ENCODE data around the gene KRT17. TPM values are rescaled to one million over a fixed set of nuclear protein-coding genes. Genes with fewer than 3 reads are reported as not detected.
"Not testable (repeated sequence)": the region's sequence is repeated elsewhere in the genome, so short reads cannot be mapped to it uniquely, and the experiment has no call there.

Gene KRT17
- total and polyA plus RNA-seq, 2 donors (not counting 1 experiment from before 2014, with no cell fraction given), result 0.50 to 0.89 TPM

DNA sequence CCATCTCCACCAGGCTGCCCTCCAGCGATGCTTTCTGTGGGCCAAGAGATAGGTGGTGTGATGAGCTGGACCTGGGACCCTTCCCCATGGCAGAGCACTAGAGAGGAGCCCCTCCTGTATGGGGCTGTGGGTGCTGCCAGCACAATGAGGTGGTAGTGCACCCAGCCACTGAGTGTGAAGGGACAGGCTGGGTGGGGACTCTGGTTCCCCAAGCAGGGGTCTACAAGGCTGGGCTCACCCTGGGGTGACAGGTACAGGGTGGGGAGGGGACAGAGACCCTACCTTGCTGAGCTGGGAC is 3.6 kb upstream of the KRT17 start:
- H3K9ac ChIP-seq (ENCODE audit: insufficient read depth, low read length); H4K20me1 ChIP-seq (ENCODE audit: control insufficient read depth, extremely low read depth, insufficient read depth, low read length); H3K79me2 ChIP-seq (ENCODE audit: control insufficient read depth, insufficient read depth, low read length); H3K4me2 ChIP-seq (ENCODE audit: extremely low read depth, insufficient read depth, low read length); H3K27ac ChIP-seq (ENCODE audit: insufficient read depth, low read length); H3K27me3 ChIP-seq (ENCODE audit: control insufficient read depth, insufficient read depth, low read length); DNase-seq (ENCODE audit: low read depth in 2 of 2); H3K36me3 ChIP-seq (ENCODE audit: control insufficient read depth, insufficient read depth, low read length); H3K4me3 ChIP-seq (replicated peaks in 1 of 4; ENCODE audit: control extremely low read depth in 1 of 4, insufficient read depth in 1 of 4, low read depth in 3 of 4, low read length in 4 of 4); H2AFZ ChIP-seq (ENCODE audit: low read length); H3K9me3 ChIP-seq (ENCODE audit: control insufficient read depth, insufficient read depth, low read depth, low read length); H3K4me1 ChIP-seq (ENCODE audit: control insufficient read depth, extremely low read depth, insufficient read depth, low read length): not testable (repeated sequence)

DNA sequence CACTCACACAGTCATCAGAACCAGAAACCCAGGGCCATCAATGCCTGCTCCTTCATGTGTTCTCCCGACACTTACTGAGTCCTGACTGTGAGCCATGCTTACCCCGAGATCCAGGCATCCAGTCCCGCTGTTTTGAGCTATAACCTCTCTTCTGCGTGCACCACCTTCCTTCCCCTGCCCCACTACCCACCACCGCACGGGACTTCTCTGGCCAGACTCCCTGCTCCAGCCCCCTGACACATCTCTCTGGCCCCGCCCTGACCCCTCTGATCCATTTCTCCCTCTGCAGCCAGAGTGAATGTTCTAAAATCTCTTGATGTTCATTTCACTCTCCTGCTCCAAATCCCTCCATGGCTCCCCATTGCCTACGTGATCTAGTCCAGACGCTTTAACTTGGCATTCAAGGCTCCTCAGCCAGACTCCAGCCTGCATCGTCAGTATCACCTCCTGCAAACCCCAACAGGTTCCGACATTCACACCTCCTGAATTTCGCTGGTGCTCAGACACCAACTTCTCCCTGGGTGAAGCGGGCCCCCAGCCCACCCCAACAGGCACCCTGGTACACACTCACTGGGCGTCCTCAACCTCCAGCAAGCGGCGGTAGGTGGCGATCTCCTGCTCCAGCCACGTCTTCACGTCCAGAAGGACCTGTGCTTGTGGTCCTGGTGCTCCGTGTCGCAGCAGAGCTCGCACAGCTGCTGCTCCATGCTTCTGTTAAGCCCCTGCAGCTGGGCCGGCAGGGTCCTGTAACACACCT is 3.1 kb upstream of the KRT17 start:
- TF ChIP-seq, protein P1, sequence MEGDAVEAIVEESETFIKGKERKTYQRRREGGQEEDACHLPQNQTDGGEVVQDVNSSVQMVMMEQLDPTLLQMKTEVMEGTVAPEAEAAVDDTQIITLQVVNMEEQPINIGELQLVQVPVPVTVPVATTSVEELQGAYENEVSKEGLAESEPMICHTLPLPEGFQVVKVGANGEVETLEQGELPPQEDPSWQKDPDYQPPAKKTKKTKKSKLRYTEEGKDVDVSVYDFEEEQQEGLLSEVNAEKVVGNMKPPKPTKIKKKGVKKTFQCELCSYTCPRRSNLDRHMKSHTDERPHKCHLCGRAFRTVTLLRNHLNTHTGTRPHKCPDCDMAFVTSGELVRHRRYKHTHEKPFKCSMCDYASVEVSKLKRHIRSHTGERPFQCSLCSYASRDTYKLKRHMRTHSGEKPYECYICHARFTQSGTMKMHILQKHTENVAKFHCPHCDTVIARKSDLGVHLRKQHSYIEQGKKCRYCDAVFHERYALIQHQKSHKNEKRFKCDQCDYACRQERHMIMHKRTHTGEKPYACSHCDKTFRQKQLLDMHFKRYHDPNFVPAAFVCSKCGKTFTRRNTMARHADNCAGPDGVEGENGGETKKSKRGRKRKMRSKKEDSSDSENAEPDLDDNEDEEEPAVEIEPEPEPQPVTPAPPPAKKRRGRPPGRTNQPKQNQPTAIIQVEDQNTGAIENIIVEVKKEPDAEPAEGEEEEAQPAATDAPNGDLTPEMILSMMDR (conservative IDR thresholded peaks at IDR 0.05 in 1 of 2, IDR thresholded peaks at IDR 0.05 in 1 of 2; ENCODE audit: low read depth in 1 of 2, low read length in 2 of 2), result no peak
- TF ChIP-seq EZH2 (IDR thresholded peaks at IDR 0.05; ENCODE audit: low read length, missing control alignments), result no peak
- Histone ChIP-seq H4K20me1 (ENCODE audit: control insufficient read depth, extremely low read depth, insufficient read depth, low read length) (no peaks in the 10 kb centered on the region), H3K4me3 (replicated peaks in 1 of 4; ENCODE audit: control extremely low read depth in 1 of 4, insufficient read depth in 1 of 4, low read depth in 3 of 4, low read length in 4 of 4) (no peak overlapping the region), H3K4me2 (ENCODE audit: extremely low read depth, insufficient read depth, low read length) (no peak overlapping the region), H3K4me1 (ENCODE audit: control insufficient read depth, extremely low read depth, insufficient read depth, low read length) (no peaks in the 10 kb centered on the region), H3K9me3 (ENCODE audit: control insufficient read depth, insufficient read depth, low read depth, low read length) (no peaks in the 10 kb centered on the region), H2AFZ (ENCODE audit: low read length) (no peak overlapping the region), H3K36me3 (ENCODE audit: control insufficient read depth, insufficient read depth, low read length) (no peaks in the 10 kb centered on the region), H3K27ac (ENCODE audit: insufficient read depth, low read length) (no peak overlapping the region), H3K79me2 (ENCODE audit: control insufficient read depth, insufficient read depth, low read length) (no peaks in the 10 kb centered on the region), H3K27me3 (ENCODE audit: control insufficient read depth, insufficient read depth, low read length) (peaks cover 5% of the 10 kb centered on the region), H3K9ac (ENCODE audit: insufficient read depth, low read length) (no peak overlapping the region)
- no peak for DNase-seq (ENCODE audit: low read depth in 2 of 2)

DNA sequence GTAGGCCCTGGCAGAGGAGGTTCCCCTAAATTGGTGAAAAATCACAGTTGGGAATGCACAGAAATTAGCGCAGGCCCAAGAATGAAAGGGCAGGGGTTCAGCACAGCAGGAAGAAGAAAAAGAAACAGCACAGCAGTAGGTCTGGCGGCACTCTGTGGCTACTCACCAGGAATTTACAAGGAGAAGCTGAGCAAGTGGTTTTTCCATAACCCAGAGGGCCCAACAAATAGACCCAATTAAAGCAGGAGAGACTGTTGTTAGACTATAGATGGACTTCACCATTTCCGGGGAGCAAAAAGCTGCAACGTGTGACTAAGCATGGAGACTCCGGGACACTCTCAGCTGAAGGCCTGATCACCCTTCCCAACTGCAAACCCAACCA is 2.5 kb upstream of the KRT17 start:
- H3K27me3 ChIP-seq (ENCODE audit: control insufficient read depth, insufficient read depth, low read length); H4K20me1 ChIP-seq (ENCODE audit: control insufficient read depth, extremely low read depth, insufficient read depth, low read length); H3K4me1 ChIP-seq (ENCODE audit: control insufficient read depth, extremely low read depth, insufficient read depth, low read length); H3K4me2 ChIP-seq (ENCODE audit: extremely low read depth, insufficient read depth, low read length); H2AFZ ChIP-seq (ENCODE audit: low read length); H3K79me2 ChIP-seq (ENCODE audit: control insufficient read depth, insufficient read depth, low read length); H3K4me3 ChIP-seq (replicated peaks in 1 of 4; ENCODE audit: control extremely low read depth in 1 of 4, insufficient read depth in 1 of 4, low read depth in 3 of 4, low read length in 4 of 4); H3K27ac ChIP-seq (ENCODE audit: insufficient read depth, low read length); H3K9me3 ChIP-seq (ENCODE audit: control insufficient read depth, insufficient read depth, low read depth, low read length); H3K36me3 ChIP-seq (ENCODE audit: control insufficient read depth, insufficient read depth, low read length); H3K9ac ChIP-seq (ENCODE audit: insufficient read depth, low read length); DNase-seq (ENCODE audit: low read depth in 2 of 2): not testable (repeated sequence)

DNA sequence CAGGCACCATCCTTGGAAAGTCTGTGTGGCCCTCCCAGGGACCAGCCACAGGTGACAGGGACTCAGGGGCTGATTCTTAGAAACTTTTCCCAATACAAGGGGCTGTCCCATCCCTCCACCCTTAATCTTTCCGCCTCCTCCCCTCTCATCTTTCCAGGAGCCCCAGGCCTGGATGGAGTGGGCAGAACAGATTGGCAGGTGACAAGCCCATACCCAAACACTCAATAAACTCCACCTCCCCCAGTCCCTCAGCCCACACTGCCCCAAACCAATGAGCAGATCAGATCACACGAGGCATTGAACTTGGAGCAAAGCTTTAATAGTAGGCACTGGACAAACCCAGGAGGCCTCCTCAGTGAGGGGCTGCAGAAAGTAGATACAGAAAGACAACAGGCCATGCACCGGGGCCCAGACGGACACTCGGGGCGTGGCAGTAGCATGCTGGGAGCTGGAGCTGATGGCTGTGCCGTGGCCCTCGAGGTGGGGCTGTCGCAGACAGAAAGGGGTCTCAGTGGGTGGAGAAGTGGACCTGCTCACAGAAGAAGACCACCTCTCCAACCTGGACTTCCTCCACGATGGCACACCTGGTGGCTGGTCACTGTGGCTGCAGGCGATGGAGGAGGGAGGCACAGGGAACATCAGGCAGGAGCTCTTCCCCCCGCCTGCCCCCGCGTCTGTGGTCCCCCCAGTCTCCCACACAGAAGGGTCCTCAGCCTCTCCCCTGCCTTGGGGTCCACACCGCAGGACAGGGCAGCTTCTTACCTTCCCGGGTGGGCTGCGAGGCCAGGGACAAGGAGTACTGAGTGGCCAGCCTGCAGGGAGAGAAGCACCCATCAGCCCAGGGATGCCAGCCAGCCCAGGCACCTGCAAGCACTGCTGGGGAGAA is 1.9 kb upstream of the KRT17 start:
- H3K4me2 ChIP-seq (ENCODE audit: extremely low read depth, insufficient read depth, low read length); H3K9ac ChIP-seq (ENCODE audit: insufficient read depth, low read length); DNase-seq (ENCODE audit: low read depth in 2 of 2); H3K27me3 ChIP-seq (ENCODE audit: control insufficient read depth, insufficient read depth, low read length); H4K20me1 ChIP-seq (ENCODE audit: control insufficient read depth, extremely low read depth, insufficient read depth, low read length); H3K4me3 ChIP-seq (replicated peaks in 1 of 4; ENCODE audit: control extremely low read depth in 1 of 4, insufficient read depth in 1 of 4, low read depth in 3 of 4, low read length in 4 of 4); H3K79me2 ChIP-seq (ENCODE audit: control insufficient read depth, insufficient read depth, low read length); H3K27ac ChIP-seq (ENCODE audit: insufficient read depth, low read length); H2AFZ ChIP-seq (ENCODE audit: low read length); H3K4me1 ChIP-seq (ENCODE audit: control insufficient read depth, extremely low read depth, insufficient read depth, low read length); H3K36me3 ChIP-seq (ENCODE audit: control insufficient read depth, insufficient read depth, low read length); H3K9me3 ChIP-seq (ENCODE audit: control insufficient read depth, insufficient read depth, low read depth, low read length): not testable (repeated sequence)
